ENCODE results near the gene IVL. TPM values are rescaled to one million over a fixed set of nuclear protein-coding genes. Genes with fewer than 3 reads are reported as not detected.

Gene IVL
- total and polyA plus RNA-seq, 11 donors: 0.03 TPM; not detected in 10

DNA sequence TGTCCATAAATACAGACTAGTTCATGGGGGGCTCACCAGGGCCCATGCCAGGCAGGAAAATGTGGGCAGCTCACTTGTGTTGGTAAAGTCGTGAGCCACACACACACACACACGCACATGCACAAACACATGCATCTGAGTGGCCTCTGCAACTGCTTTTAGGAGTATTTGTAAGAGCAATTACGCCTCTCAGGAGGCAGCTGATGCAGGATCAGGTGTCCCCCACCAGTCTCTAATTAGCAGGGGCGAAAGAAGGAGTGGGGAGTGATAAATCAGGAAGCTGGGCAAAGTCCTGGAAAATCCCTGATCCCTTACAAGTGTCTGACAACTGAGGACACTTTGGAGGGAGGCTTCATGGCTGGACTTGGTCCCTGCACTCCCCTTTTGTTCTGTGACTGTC lies 5.7 kb upstream of the IVL start:
- H3K9me3 ChIP-seq: no peaks in the 10 kb centered on the region
- 45 to 62% (median 53%) methylated on average over 4 of the region's 4 CpGs for WGBS, 4 donors
- no peak for DNase-seq

GRCh38 chr1:152904688-152905440 lies 3.5 kb upstream of the IVL start:
- Histone ChIP-seq H3K27ac (no peak overlapping the region), H3K9me3 (no peaks in the 10 kb centered on the region), H3K36me3 (no peaks in the 10 kb centered on the region), H3K4me3 (no peak overlapping the region), H3K27me3 (peaks cover 0 to 17% (median 0%) of the 10 kb centered on the region in 9 donors), H3K4me1 (no peaks in the 10 kb centered on the region)
- intact Hi-C loops (cut with DNase I): no loop called here
- no peak for DNase-seq
- 71 to 82% (median 81%) methylated on average over 7 of the region's 7 CpGs for WGBS, 4 donors
- TF ChIP-seq CTCF (IDR thresholded peaks at IDR 0.05) (no peak), POLR2A (IDR thresholded peaks at IDR 0.05) (no peak)
- no peak for ATAC-seq

More for the DNA sequence above, 5.7 kb upstream of the IVL start:
- ATAC-seq: no peak
- H3K36me3 ChIP-seq: no peaks in the 10 kb centered on the region
- H3K27ac ChIP-seq: no peak overlapping the region
- H3K4me3 ChIP-seq: no peak overlapping the region
- intact Hi-C loops (cut with DNase I): no loop called here
- no peak for TF ChIP-seq POLR2A (IDR thresholded peaks at IDR 0.05)
- TF ChIP-seq CTCF (IDR thresholded peaks at IDR 0.05): no peak
- H3K4me1 ChIP-seq: no peaks in the 10 kb centered on the region
- peaks cover 0 to 12% (median 0%) of the 10 kb centered on the region in 9 donors for H3K27me3 ChIP-seq

DNA sequence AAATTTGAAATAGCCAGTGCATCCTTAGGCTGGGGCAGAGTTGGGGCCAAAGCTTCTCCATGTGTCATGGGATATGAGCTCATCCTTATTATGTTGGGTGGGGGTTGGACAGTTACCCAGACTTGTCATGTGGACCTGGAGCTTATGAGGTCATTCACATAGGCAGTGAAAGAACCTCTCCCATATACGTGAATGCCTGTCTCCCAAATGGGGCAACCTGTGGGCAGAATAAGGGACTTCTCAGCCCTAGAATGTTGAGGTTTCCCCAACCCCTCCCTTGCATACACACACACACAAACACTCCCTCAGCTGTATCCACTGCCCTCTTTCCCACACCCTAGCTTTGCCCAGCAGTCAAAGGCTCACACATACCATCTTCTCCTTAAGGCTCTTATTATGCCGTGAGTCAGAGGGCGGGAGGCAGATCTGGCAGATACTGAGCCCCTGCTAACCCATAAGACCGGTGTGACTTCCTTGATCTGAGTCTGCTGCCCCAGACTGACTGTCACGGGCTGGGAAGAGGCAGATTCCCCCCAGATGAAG lies 2.3 kb upstream of the IVL start:
- WGBS, 4 donors: 34 to 42% (median 40%) methylated on average over 5 of the region's 5 CpGs
- no peak for DNase-seq
- intact Hi-C loops (cut with DNase I): no loop called here
- no peak overlapping the region for H3K27ac ChIP-seq
- no peak overlapping the region for H3K4me3 ChIP-seq
- H3K27me3 ChIP-seq: peaks cover 0 to 17% (median 0%) of the 10 kb centered on the region in 9 donors
- TF ChIP-seq CTCF (IDR thresholded peaks at IDR 0.05) (no peak), POLR2A (IDR thresholded peaks at IDR 0.05) (no peak)
- peaks cover 0 to 5% (median 0%) of the 10 kb centered on the region in 12 donors for H3K9me3 ChIP-seq
- H3K36me3 ChIP-seq: no peaks in the 10 kb centered on the region
- ATAC-seq: no peak
- no peaks in the 10 kb centered on the region for H3K4me1 ChIP-seq

DNA sequence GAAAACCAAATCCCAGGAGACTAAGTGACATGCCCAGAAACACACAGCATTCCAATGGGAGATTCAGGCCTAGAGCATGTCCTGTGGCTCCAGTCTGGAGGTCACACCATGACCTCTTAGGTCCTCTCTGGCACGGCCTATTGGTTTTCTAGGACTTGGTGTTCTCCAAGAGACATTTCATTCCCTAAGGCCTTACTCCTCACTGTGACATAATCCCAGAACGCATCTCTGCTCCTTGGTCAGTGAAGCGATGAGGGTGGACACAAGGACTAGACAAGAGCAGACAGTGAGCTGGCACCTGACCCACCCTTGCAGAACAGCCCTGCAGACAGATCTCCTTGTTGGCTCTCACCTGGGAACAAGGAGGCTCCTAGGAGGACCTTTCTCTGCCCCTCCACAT lies 860 bp downstream of the IVL start:
- 77 to 91% (median 81%) methylated on average over 3 of the region's 3 CpGs for WGBS, 4 donors
- intact Hi-C loops (cut with DNase I): no loop called here
- DNase-seq (no peak), ATAC-seq (no peak)
- TF ChIP-seq POLR2A (IDR thresholded peaks at IDR 0.05) (no peak), CTCF (IDR thresholded peaks at IDR 0.05) (no peak)
- H3K27me3 ChIP-seq: peaks cover 0 to 7% (median 0%) of the 10 kb centered on the region in 9 donors
- H3K36me3 ChIP-seq: no peaks in the 10 kb centered on the region
- H3K4me3 ChIP-seq: no peak overlapping the region
- H3K27ac ChIP-seq: no peak overlapping the region
- no peaks in the 10 kb centered on the region for H3K4me1 ChIP-seq
- H3K9me3 ChIP-seq: peaks cover 0 to 6% (median 0%) of the 10 kb centered on the region in 12 donors
